Measurements from ENCODE around the gene BAG3.

DNA sequence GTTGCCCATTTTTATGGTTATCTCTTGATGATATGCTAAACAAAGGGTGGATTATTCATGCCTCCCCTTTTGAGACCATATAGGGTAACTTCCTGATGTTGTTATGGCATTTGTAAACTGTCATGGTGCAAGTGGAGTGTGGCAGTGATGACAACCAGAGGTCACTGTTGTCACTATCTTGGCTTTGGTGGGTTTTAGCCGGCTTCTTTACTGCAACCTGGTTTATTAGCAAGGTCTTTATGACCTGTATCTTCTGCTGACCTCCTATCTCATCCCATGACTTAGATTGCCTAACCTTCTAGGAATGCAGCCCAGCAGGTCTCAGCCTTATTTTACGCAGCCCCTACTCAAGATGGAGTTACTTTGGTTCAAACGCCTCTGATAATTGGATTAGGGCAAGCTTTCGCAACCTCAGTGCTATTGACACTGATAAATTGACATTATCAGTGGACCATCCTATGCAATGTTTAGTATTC, 36.9 kb downstream of the BAG3 start:
- TF ChIP-seq, protein P1, sequence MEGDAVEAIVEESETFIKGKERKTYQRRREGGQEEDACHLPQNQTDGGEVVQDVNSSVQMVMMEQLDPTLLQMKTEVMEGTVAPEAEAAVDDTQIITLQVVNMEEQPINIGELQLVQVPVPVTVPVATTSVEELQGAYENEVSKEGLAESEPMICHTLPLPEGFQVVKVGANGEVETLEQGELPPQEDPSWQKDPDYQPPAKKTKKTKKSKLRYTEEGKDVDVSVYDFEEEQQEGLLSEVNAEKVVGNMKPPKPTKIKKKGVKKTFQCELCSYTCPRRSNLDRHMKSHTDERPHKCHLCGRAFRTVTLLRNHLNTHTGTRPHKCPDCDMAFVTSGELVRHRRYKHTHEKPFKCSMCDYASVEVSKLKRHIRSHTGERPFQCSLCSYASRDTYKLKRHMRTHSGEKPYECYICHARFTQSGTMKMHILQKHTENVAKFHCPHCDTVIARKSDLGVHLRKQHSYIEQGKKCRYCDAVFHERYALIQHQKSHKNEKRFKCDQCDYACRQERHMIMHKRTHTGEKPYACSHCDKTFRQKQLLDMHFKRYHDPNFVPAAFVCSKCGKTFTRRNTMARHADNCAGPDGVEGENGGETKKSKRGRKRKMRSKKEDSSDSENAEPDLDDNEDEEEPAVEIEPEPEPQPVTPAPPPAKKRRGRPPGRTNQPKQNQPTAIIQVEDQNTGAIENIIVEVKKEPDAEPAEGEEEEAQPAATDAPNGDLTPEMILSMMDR (IDR thresholded peaks at IDR 0.05) = peak; percentile 21
- TF ChIP-seq EZH2 (IDR thresholded peaks at IDR 0.05) (no peak), EZH2phosphoT487 (IDR thresholded peaks at IDR 0.05) (no peak)
